Large intestine (tissue), 3 donors: ENCODE measurements around the gene PAX4. TPM values are rescaled to one million over a fixed set of nuclear protein-coding genes. Genes with fewer than 3 reads are reported as not detected.
A peak's percentile ranks its signal among the peaks of the same experiment; 100 is the strongest.

Experiments
- DNase-seq, 2 donors: peaks; one replicate each; pipeline versions ENCODE4 v3.0.0 to v3.0.0-alpha.2; 2013
- H3K27ac ChIP-seq: one replicate; pipeline ENCODE4 v1.5.1; 2013; ENCODE audit warnings: low read length
- H3K27me3 ChIP-seq: 2 replicates; pipeline ENCODE4 v1.6.1; 2013; ENCODE audit warnings: low read length; ENCODE audit not compliant: control insufficient read depth, insufficient read depth
- H3K36me3 ChIP-seq: 2 replicates; pipeline ENCODE4 v1.6.1; 2013; ENCODE audit warnings: low read length; ENCODE audit not compliant: control insufficient read depth, insufficient read depth
- H3K4me1 ChIP-seq: one replicate; pipeline ENCODE4 v1.6.1; 2013; ENCODE audit warnings: low read length; ENCODE audit not compliant: control insufficient read depth, insufficient read depth
- H3K4me3 ChIP-seq: one replicate; pipeline ENCODE4 v1.5.1; 2013; ENCODE audit warnings: low read length
- H3K9me3 ChIP-seq: one replicate; pipeline ENCODE4 v1.6.1; 2013; ENCODE audit warnings: mild to moderate bottlenecking, low read depth, low read length, moderate library complexity; ENCODE audit not compliant: control insufficient read depth
- WGBS: methylation state at CpG from one replicate; pipeline ENCODE4 v1.1.5; 2013; ENCODE audit warnings: low lambda C conversion rate; ENCODE audit not compliant: insufficient coverage; 5-methylcytosine and 5-hydroxymethylcytosine counted together
- polyA plus RNA-seq: library from polyadenylated mRNA; unstranded; fragments of 120-200 nt; gene quantifications from one replicate; pipeline ENCODE4 v1.2.1, GENCODE V29; 2013

The PAX4 gene
- polyA plus RNA-seq, 1 donor, result 2.8 TPM

DNA sequence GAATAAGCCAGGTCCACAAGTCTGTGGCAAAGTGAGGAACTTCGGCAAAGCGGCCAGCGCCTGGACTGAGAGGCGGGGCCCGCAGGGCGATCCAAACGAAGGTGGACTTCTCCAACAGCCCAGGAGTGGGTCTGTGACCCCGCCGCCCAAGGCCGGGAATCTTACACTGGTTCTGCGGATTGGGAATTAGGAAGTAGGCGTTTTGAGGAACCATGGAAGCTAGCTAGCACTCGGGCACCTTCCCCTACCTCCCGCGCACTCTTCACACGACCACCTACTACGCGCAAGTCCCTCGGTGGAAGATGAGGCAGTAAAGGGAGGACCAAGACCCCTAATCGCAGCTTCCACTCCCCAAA is 30.3 kb downstream of the PAX4 start:
- no peak for DNase-seq

DNA sequence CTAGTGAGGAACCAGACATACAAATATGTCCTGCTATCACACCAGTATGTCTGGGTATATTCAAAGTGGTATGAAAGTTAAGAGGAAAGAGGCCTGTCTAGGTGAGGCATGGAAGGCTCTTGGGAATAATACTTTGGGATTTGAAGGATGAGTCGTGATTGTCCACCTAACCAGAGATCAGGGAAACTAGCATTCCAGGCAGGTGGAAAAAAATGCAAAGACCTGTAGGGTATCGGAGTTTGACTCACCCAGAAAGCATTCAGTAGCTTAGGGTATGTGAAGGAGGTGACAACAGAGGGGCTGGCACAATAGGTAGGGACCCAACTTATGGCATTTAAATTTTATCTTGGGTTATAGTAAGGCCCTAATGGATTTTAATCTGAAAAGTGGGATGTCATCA is 31.6 kb downstream of the PAX4 start:
- H3K9me3 ChIP-seq, result no peaks in the 10 kb centered on the region
- no peak overlapping the region for H3K27ac ChIP-seq
- peaks cover 30% of the 10 kb centered on the region for H3K4me1 ChIP-seq
- 86% methylated on average over 1 of the region's 2 CpGs for WGBS
- no peak for DNase-seq
- no peak overlapping the region for H3K4me3 ChIP-seq
- no peaks in the 10 kb centered on the region for H3K27me3 ChIP-seq
- H3K36me3 ChIP-seq, result peaks cover 36% of the 10 kb centered on the region

More for the DNA sequence above, 30.3 kb downstream of the PAX4 start:
- no CpG with 5 or more reads among the region's 20 CpGs for WGBS
- Histone ChIP-seq H3K27ac (peak overlapping the region; percentile 73), H3K4me1 (peaks cover 30% of the 10 kb centered on the region), H3K36me3 (peaks cover 29% of the 10 kb centered on the region), H3K9me3 (no peaks in the 10 kb centered on the region), H3K4me3 (peak overlapping the region; percentile 93), H3K27me3 (no peaks in the 10 kb centered on the region)

DNA sequence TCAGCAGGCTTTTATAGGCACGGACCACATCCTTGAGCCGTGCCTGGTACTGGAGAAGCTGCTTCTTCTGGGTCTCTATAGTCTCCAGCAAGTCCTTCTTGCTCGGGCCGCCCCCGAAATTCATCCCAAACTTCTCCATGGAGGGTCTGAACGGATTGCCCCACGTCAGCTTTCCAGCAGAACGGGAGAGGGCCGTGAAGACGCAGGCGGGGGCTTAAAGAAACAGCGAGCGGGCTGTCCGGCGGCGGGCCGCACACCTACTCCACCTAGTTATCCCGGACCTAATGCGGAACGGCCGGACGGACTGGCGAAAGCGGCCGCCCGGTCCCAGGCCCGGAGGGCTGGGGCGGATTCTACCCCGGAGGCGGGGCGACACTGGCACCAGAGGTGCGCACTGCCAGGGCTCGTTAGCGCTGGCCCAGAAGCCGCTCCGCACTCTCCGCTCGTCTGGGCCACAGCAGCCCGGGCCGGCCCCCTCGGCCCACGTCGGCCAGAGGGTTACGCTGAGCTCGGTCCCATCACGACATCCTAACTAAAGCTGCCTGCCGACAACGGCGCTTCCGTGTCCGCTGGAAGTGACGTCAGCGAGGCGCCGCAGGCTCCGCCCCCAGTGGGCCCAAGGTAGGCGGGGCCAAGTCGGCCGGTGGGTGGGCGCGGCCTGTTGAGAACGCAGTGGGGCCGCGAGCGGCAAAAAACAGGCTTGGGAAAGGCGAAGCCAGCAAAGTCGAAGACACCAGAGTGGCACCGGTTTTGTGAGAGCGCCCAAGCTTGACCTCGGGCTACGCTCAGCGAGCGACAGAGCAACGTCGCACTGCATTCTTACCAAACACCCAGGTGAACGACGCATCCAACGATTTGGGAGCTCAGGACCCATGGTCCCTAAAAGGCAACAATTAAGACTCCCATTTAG is 32.6 kb downstream of the PAX4 start, which contains the start of gene GCC1:
TSS of gene GCC1 (minus strand) at position 553 of the 910 bp plus-strand sequence. CDS start at position 139, 414 bp downstream.
- Histone ChIP-seq H3K27ac (peak within 1 kb of the TSS; percentile 69), H3K4me3 (peak within 1 kb of the TSS; percentile 82), H3K27me3 (no peaks in the 10 kb centered on the region), H3K4me1 (peaks cover 30% of the 10 kb centered on the region), H3K36me3 (peaks cover 35% of the 10 kb centered on the region), H3K9me3 (no peaks in the 10 kb centered on the region)
- DNase-seq, result peak; percentile 87 to 91
- WGBS, result no CpG with 5 or more reads among the region's 78 CpGs

DNA sequence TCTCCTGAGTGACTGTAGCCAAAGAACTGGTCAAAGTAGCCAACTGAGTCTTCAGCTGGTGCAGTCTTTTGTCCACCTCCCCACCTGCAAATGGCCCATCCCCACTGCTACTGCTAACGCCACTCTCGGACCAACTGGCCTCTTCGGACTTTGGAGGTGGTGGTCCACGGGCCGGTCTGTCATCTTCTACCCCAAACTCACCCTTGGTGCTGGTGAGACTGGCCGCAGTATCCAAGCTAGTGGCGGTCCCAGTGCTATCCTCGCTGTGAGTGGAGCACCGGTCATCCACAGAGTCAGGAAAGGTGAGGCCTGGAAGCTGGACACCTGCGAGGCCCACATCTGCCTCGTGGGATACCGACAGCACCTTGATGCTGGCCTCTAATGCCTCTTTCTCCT is 33.3 kb downstream of the PAX4 start:
- Histone ChIP-seq H3K27ac (no peak overlapping the region), H3K4me1 (peaks cover 27% of the 10 kb centered on the region), H3K9me3 (no peaks in the 10 kb centered on the region), H3K4me3 (peak overlapping the region; percentile 82), H3K27me3 (no peaks in the 10 kb centered on the region), H3K36me3 (peaks cover 31% of the 10 kb centered on the region)
- no peak for DNase-seq
- no CpG with 5 or more reads among the region's 12 CpGs for WGBS

DNA sequence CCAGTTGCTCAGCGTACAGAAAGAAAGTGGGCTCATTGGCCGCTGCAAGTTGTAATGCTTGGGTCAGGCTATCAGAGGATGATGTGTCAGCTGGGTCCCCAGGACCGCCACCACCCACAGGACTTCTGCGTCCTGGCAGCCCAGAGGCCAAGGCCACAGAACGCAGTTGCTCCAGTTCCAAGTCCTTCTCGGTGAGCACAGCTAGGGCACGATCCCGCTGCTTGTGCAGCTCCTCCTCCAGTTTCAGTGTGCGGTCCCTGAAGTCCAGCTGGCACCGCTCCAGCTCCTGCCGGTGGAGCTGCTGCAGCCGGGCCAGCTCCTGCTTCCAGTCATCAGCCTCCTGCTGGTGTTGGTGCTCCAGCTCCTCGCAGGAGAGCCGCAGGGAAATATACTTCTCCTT is 35.6 kb downstream of the PAX4 start:
- Histone ChIP-seq H3K9me3 (no peaks in the 10 kb centered on the region), H3K4me3 (no peak overlapping the region), H3K27me3 (no peaks in the 10 kb centered on the region), H3K36me3 (peaks cover 42% of the 10 kb centered on the region), H3K27ac (no peak overlapping the region), H3K4me1 (peaks cover 12% of the 10 kb centered on the region)
- no peak for DNase-seq
- WGBS, result no CpG with 5 or more reads among the region's 14 CpGs

DNA sequence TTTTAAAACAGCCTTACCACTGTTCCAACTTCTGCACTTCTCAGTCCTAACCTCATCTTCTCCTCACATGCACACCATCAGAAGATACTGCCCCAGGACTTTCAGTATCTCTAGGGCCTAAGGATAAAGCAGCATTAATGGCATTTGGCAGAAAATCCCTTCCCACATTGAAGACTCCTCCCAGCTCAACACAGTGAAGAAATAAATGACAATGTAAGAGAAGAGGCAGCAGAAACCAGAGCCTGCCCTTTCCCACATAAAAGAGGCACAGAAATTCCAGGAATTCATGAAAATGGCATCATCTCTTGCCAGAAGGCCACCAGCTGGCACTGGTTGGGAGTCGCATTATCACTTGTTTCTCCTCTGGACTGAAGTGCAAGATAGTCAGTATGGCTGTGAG is 36.2 kb downstream of the PAX4 start:
- H3K4me3 ChIP-seq, result no peak overlapping the region
- peaks cover 42% of the 10 kb centered on the region for H3K36me3 ChIP-seq
- no peaks in the 10 kb centered on the region for H3K9me3 ChIP-seq
- no CpG with 5 or more reads among the region's 1 CpG for WGBS
- H3K27ac ChIP-seq, result no peak overlapping the region
- peaks cover 12% of the 10 kb centered on the region for H3K4me1 ChIP-seq
- no peak for DNase-seq
- no peaks in the 10 kb centered on the region for H3K27me3 ChIP-seq

DNA sequence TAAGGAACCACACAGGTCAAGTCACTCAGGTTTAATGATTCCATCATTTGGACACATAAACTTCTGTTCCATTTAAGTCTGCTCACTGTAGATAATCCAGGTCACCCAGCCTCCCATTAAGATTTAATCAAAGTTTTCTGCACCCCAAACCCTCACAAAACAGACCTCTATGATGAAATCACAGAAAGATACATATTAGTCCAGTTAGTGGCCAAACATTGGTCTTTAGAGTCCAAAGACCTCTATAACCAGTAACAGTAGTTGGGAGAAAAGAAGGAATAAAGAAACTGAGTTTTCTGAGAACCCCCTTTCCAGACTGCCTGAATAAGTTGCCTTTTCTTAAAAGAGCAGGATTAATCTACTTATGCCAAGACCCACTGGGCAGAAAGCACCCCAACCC is 37.3 kb downstream of the PAX4 start:
- DNase-seq, result no peak
- Histone ChIP-seq H3K27ac (no peak overlapping the region), H3K27me3 (no peaks in the 10 kb centered on the region), H3K4me1 (peaks cover 12% of the 10 kb centered on the region), H3K9me3 (no peaks in the 10 kb centered on the region), H3K36me3 (peaks cover 42% of the 10 kb centered on the region), H3K4me3 (no peak overlapping the region)

DNA sequence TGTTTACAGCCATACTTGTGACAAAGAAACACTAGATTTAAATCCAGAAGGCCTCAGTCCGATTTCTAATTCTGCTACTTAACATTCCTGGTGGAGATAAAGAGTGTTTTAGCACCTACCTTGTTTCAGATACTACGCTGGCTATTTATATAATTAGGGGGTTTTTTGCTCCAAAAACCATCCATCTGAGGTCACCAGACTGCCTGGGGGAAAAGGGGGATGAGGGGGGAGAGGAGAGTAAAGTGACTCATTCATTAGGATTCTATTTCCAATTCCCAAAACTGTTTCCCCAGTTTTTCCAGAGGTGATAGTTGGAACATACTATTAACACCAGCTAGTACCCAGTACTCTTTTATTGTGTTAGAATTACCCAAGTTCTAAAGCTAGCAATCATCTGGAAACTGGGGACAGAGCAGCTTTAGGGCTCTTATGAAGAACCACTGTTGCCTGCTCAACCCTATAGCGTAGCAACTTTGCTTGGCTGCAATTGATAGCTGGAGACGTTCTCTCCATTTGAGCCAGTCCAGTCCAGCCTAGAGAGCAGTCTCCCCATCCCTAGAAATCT is 39.1 kb downstream of the PAX4 start:
- H3K27me3 ChIP-seq, result no peaks in the 10 kb centered on the region
- H3K9me3 ChIP-seq, result no peaks in the 10 kb centered on the region
- 100% methylated on average over 2 of the region's 4 CpGs for WGBS
- H3K27ac ChIP-seq, result no peak overlapping the region
- peaks cover 2% of the 10 kb centered on the region for H3K4me1 ChIP-seq
- peaks cover 42% of the 10 kb centered on the region for H3K36me3 ChIP-seq
- DNase-seq, result no peak
- no peak overlapping the region for H3K4me3 ChIP-seq

DNA sequence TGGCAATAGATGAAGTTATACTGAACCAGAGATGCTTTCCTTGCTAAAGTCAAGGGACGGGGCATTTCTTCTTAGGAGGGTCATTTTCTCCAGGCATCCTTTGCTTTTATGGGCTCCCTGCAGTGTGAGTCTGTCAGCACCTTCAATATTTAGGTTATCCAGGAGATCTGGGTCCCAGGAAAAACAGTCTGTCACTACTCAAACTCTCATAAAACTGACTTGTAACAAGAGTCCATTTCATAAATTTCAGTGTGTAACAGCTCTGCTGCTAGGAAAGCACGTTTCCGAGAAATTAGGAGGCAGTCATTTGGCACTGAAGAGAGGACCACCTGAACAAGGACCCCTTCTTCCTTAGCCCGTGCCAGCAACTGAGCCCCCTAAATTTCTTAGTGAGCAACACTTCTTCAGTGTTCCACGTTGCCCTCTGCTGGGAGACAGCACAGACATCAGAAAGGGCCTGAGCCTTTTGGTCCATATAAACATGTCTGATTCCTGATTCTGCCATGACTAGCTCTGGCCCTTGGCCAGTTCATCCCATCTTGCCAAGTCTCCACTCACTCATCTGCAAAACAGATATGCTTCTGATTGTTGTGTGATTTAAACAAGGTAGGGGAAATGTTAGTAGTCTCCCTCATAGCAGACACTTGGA is 39.8 kb downstream of the PAX4 start:
- H3K4me1 ChIP-seq, result no peaks in the 10 kb centered on the region
- no peak for DNase-seq
- 80% methylated on average over 1 of the region's 5 CpGs for WGBS
- no peak overlapping the region for H3K27ac ChIP-seq
- no peaks in the 10 kb centered on the region for H3K27me3 ChIP-seq
- H3K9me3 ChIP-seq, result no peaks in the 10 kb centered on the region
- H3K36me3 ChIP-seq, result peaks cover 39% of the 10 kb centered on the region
- H3K4me3 ChIP-seq, result no peak overlapping the region

DNA sequence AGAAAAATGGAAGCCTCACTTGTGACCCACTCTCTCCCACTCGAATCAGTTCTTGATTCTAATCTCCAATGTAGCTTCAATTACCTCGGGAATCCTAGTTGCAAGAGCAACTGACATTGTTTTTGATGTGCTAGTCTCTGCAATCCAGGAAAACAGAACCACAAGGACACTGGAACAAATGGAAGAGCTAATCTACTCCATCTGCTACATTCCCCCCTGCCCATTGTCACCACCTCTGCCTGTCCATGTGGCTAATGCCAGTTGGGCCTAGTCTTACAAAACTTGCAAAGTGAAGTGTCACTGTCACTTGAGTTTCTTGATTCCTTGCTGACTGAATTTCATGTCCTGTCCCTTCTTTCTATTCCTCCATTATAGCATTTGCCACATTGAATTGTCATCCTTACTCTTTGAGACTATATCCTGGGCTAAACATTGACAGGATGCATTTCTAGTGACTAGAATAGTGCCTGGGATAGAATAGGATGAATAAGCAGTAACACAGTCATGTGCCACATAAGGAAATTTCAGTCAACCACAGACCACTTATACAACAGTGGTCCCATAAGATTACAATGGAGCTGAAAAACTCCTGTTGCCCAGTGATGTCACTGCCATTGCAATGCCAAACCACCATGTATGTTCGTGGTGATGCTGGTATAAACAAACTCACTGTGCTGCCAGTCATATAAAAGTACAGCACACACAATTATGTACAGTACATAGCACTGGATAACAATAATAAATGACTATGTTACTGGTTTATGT is 46.0 kb downstream of the PAX4 start:
- H3K9me3 ChIP-seq, result no peaks in the 10 kb centered on the region
- no peak overlapping the region for H3K27ac ChIP-seq
- no peak overlapping the region for H3K4me3 ChIP-seq
- WGBS, result no CpG with 5 or more reads among the region's 3 CpGs
- no peaks in the 10 kb centered on the region for H3K4me1 ChIP-seq
- H3K27me3 ChIP-seq, result no peaks in the 10 kb centered on the region
- H3K36me3 ChIP-seq, result no peaks in the 10 kb centered on the region
- no peak for DNase-seq
